Smooth muscle cell of the brain vasculature (primary cell): ENCODE measurements around the gene BMP6.

Source experiments
- DNase-seq: peaks from one replicate; pipeline ENCODE4 v3.0.0-alpha.2; 2012; ENCODE audit warnings: low read depth, low spot score

BMP6 gene

GRCh38 chr6:7747016-7747415 is 21.1 kb downstream of the BMP6 start:
- DNase-seq: no peak

DNA sequence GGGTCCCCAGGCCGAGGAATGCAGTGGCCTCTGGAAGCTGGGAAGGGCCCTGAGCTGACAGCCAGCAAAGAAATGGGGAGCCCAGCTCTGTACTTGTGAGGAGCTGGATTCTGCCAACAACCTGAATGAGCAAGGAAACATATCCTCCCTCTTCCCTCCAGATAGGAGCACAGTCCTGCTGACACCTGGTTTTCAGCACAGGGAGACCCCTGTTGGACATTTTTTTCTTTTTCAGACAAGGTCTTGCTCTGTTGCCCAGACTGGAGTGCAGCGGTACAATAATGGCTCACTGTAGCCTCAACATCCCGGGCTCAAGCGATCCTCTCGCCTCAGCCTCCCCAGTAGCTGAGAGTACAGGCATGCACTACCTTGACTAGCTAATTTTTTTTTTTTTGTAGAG is 21.5 kb downstream of the BMP6 start:
- DNase-seq: no peak

GRCh38 chr6:7747901-7748504 is 22.1 kb downstream of the BMP6 start:
- DNase-seq: no peak

DNA sequence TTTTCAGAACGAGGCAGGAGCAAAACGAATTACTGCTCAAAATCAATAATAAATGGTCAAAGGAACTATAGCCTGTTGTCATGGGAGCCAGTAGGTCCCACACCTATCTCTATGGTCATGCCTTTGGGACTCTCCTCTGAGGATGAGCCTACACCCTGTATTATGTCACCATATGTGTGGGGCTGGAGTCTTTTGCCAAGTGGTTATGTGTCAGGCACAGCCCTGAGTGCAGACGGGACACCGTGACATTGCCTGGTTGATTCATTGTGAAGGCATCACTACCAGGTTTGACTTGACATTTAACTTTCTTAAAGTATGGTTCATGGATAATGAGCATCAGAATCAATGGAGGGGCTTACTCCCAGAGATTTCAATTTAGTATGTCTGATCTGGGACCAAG is 23.6 kb downstream of the BMP6 start:
- DNase-seq: no peak

GRCh38 chr6:7750197-7750596 is 24.3 kb downstream of the BMP6 start:
- DNase-seq: no peak

DNA sequence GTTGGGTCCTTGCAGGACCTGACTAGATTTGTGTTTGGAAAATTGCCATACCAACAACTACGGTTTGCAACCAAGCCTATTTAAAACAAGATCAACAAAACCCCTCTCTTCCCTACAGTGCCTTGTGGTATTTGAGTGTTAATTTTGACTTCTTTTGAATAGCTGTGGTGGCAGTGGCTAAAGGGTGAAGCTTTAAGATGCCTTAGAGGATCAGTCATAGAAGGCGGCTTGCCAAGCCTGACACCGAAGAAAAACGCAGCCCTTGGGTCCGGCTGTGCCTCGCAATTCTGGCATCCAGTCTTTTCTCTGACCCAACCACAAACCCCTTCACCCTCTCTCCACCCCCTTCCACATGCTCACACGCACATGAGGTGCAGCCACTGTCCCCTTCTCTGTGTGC is 32.6 kb downstream of the BMP6 start:
- peak; percentile 53 for DNase-seq

- DNase-seq: no peak
Measured at GRCh38 chr6:7759320-7759719, 33.4 kb downstream of the BMP6 start.

DNA sequence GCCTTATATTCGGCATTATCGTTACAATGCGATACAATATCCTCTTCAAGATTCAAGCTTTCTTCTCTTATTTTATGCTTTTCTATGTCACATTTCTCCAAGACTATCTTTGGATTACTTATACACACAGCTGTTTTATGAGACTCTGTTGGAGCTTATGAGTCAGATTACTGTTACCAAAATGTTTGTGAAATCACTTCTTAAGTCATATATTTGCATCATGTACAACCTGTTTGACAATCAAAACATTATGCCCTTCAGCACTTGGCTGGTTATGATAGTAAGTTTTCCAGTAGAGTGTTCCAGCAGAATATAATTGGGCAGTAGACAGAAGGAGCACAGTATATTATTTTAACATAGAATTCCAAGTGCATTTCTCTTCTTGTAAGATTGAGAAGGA is 35.2 kb downstream of the BMP6 start:
- no peak for DNase-seq

- no peak for DNase-seq
Measured at GRCh38 chr6:7762760-7763159, 36.9 kb downstream of the BMP6 start.

- DNase-seq: peak; percentile 74
Measured at GRCh38 chr6:7763881-7764280, 38.0 kb downstream of the BMP6 start.

- DNase-seq: no peak
Measured at GRCh38 chr6:7765575-7766325, 39.9 kb downstream of the BMP6 start.

DNA sequence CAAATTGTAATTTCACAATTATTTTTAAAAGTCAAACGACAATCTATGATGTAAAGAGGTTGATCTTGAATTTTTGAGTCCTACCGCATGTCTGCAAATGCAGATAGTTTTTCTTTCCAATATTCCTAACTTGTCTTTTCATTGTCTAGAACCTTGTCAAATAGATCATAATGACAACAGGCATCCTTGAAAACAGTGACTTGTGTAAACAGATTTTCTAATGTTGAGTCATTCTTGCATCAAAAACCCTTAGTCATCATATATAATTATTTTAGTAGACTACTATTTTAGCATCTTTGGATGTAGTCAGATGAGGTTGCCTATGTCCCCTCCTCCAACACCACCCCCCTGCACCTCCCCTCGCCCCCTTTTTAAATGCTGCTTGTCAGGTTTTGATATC is 43.8 kb downstream of the BMP6 start:
- DNase-seq: no peak

- DNase-seq: no peak
Measured at GRCh38 chr6:7770111-7770510, 44.2 kb downstream of the BMP6 start.

GRCh38 chr6:7770601-7771000 is 44.7 kb downstream of the BMP6 start:
- no peak for DNase-seq

GRCh38 chr6:7773322-7773721 is 47.4 kb downstream of the BMP6 start:
- DNase-seq: no peak

DNA sequence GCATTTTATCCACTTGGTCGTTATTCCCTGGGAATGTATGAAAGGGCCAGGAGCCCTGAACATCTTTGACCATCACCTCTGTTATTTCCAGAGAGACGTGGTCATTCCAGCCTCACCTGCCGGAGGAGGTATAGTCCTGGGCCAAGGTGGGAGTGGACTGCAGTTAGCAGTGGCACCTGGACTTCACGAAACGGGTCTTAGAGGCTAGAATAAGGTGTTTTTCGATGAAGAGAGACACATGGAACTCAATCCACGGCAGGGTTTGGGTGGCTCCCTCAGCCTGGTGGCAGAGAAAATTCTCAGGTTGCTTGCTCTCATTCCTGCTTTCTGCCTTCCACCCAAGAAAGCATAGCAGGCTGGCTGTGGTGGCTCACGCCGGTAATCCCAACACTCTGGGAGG is 48.0 kb downstream of the BMP6 start:
- DNase-seq: no peak

DNA sequence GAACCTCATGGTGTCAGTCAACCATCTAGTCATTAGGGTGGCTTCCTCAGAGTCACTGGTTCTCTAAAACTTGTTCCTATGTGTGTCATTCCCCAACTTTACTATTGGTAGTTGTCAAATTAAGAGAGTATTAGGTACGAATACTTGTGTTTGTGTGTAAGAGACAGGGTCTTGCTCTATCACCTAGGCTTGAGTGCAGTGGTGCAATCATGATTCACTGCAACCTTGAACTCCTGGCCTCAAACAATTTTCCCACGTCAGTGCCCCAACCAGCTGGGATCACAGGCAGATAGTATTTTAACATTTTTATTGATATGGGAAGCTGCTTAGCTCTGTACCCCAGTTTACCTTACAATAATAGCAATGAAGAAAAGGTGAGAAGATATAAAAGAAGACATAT is 50.6 kb downstream of the BMP6 start:
- DNase-seq: no peak

DNA sequence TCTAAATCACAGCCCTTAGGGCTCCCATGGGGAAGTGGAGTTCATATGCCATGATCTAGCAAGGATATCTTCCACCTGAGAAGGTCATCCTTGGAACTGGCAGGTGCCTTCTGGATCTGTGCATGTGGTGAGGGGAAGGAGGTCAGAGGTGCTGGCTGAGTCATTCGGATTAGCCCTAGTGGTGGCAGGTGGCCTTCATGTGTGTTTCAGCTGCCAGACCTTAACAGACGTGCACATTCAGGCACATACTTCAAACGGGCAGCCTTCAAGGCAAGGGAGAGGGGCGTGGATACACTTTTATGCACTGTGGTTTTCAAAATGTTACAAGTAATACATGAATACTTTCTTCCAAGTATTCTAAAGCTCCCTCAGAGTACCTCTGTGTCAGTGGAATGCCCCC is 51.2 kb downstream of the BMP6 start:
- no peak for DNase-seq

DNA sequence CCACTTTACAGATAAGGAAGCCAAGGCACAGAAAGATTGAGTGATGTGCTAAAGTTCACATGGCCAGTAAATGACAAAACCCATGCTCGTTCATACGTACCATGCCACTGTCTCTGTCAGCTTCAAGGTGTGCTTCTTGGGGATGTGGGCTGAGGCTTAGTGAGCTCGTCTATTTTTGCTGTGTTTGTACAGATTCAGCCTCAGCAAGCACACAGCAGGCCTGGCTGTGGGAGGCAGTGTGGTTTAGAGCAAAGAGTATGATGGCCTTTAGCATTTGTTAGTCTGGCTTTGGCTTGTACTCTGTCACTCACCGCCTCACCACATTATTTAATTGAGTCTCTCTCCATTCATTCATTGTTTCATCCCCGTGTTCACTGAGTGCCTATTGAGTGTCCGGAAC is 55.3 kb downstream of the BMP6 start:
- no peak for DNase-seq

- no peak for DNase-seq
Measured at GRCh38 chr6:7784248-7784647, 58.3 kb downstream of the BMP6 start.

DNA sequence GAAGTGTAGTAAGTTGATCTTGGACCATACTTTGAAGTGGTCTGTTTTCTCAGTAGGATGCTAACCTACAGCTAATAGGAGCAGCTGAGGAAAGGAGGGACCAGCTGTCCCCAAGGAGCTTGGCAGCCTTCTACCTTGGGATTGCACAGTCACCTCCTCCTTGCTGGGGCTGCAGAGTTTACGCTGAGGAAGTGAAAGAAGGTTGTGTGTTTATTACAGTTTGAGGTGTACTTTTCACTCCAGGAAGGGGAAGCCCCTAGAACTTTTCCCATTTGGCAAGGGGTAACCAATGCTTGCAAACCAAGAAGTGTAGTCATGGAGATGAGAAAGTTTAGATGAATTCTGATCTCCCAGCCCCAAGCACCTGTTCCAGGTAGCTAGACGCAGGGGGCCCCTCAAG is 58.8 kb downstream of the BMP6 start:
- no peak for DNase-seq

- no peak for DNase-seq
Measured at GRCh38 chr6:7785243-7786035, 59.5 kb downstream of the BMP6 start.

DNA sequence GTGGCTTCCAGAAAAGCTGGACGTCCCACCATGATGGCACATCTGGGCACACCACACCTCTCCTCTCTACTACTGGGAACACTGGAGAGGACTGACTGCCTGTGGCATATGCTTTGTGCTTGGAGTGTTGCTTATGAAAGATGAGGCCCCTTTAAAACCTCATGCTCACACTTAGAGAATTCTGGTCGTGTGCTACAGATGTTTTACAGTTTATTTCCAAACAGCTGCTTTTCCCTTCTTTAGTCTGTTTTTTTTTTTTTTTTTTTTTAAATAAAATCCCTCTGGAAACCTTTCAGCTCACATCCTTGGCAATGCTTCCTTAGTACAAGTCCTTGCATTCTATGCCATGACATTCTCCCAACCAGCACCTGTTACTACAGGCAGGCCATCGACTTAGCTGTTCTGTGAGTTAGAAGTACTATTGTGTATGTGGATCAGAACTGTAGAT is 60.3 kb downstream of the BMP6 start:
- DNase-seq: no peak
